Large intestine (tissue), 3 donors: ENCODE results near the gene CDC37L1. TPM values are rescaled to one million over a fixed set of nuclear protein-coding genes. Genes with fewer than 3 reads are reported as not detected.

Experiments used
- DNase-seq, 2 donors: peaks; one replicate each; pipeline versions ENCODE4 v3.0.0 to v3.0.0-alpha.2; 2013
- H3K27ac ChIP-seq: one replicate; pipeline ENCODE4 v1.5.1; 2013; ENCODE audit warnings: low read length
- H3K27me3 ChIP-seq: 2 replicates; pipeline ENCODE4 v1.6.1; 2013; ENCODE audit warnings: low read length; ENCODE audit not compliant: control insufficient read depth, insufficient read depth
- H3K36me3 ChIP-seq: 2 replicates; pipeline ENCODE4 v1.6.1; 2013; ENCODE audit warnings: low read length; ENCODE audit not compliant: control insufficient read depth, insufficient read depth
- H3K4me1 ChIP-seq: one replicate; pipeline ENCODE4 v1.6.1; 2013; ENCODE audit warnings: low read length; ENCODE audit not compliant: control insufficient read depth, insufficient read depth
- H3K4me3 ChIP-seq: one replicate; pipeline ENCODE4 v1.5.1; 2013; ENCODE audit warnings: low read length
- H3K9me3 ChIP-seq: one replicate; pipeline ENCODE4 v1.6.1; 2013; ENCODE audit warnings: mild to moderate bottlenecking, low read depth, low read length, moderate library complexity; ENCODE audit not compliant: control insufficient read depth
- WGBS: methylation state at CpG from one replicate; pipeline ENCODE4 v1.1.5; 2013; ENCODE audit warnings: low lambda C conversion rate; ENCODE audit not compliant: insufficient coverage; 5-methylcytosine and 5-hydroxymethylcytosine counted together
- polyA plus RNA-seq: library from polyadenylated mRNA; unstranded; fragments of 120-200 nt; gene quantifications from one replicate; pipeline ENCODE4 v1.2.1, GENCODE V29; 2013

CDC37L1 gene
- polyA plus RNA-seq, 1 donor: 16.4 TPM

- H3K4me1 ChIP-seq: peaks cover 4% of the 10 kb centered on the region
- 100% methylated on average over 3 of the region's 4 CpGs for WGBS
- no peak for DNase-seq
- peaks cover 19% of the 10 kb centered on the region for H3K36me3 ChIP-seq
- H3K27me3 ChIP-seq: no peaks in the 10 kb centered on the region
- no peak overlapping the region for H3K4me3 ChIP-seq
- no peaks in the 10 kb centered on the region for H3K9me3 ChIP-seq
- no peak overlapping the region for H3K27ac ChIP-seq
Measured at GRCh38 chr9:4684820-4685219, 5.5 kb downstream of the CDC37L1 start.

- Histone ChIP-seq H3K4me3 (no peak overlapping the region), H3K9me3 (no peaks in the 10 kb centered on the region), H3K27ac (no peak overlapping the region), H3K27me3 (no peaks in the 10 kb centered on the region), H3K36me3 (peaks cover 29% of the 10 kb centered on the region), H3K4me1 (peaks cover 4% of the 10 kb centered on the region)
- no peak for DNase-seq
- 20% methylated on average over 1 of the region's 4 CpGs for WGBS
Measured at GRCh38 chr9:4686112-4686511, 6.7 kb downstream of the CDC37L1 start.

- no peak overlapping the region for H3K4me3 ChIP-seq
- H3K4me1 ChIP-seq: no peaks in the 10 kb centered on the region
- 100% methylated on average over 1 of the region's 1 CpG for WGBS
- H3K27me3 ChIP-seq: no peaks in the 10 kb centered on the region
- no peak overlapping the region for H3K27ac ChIP-seq
- H3K9me3 ChIP-seq: no peaks in the 10 kb centered on the region
- H3K36me3 ChIP-seq: peaks cover 32% of the 10 kb centered on the region
- no peak for DNase-seq
Measured at GRCh38 chr9:4686584-4686983, 7.2 kb downstream of the CDC37L1 start.

GRCh38 chr9:4689021-4689420 lies 9.7 kb downstream of the CDC37L1 start:
- Histone ChIP-seq H3K9me3 (no peaks in the 10 kb centered on the region), H3K36me3 (peaks cover 38% of the 10 kb centered on the region), H3K27me3 (no peaks in the 10 kb centered on the region), H3K4me3 (no peak overlapping the region), H3K27ac (no peak overlapping the region), H3K4me1 (no peaks in the 10 kb centered on the region)
- no CpG with 5 or more reads among the region's 2 CpGs for WGBS
- DNase-seq: no peak

- Histone ChIP-seq H3K9me3 (no peaks in the 10 kb centered on the region), H3K4me3 (no peak overlapping the region), H3K27me3 (no peaks in the 10 kb centered on the region), H3K4me1 (no peaks in the 10 kb centered on the region), H3K27ac (no peak overlapping the region), H3K36me3 (peaks cover 43% of the 10 kb centered on the region)
- no peak for DNase-seq
- WGBS: 100% methylated on average over 1 of the region's 1 CpG
Measured at GRCh38 chr9:4689687-4690104, 10.3 kb downstream of the CDC37L1 start.

GRCh38 chr9:4690144-4690543 lies 10.8 kb downstream of the CDC37L1 start:
- no CpG with 5 or more reads among the region's 4 CpGs for WGBS
- no peak for DNase-seq
- peaks cover 43% of the 10 kb centered on the region for H3K36me3 ChIP-seq

GRCh38 chr9:4691795-4692194 lies 12.4 kb downstream of the CDC37L1 start:
- H3K27ac ChIP-seq: no peak overlapping the region
- no peak for DNase-seq
- WGBS: 95% methylated on average over 3 of the region's 3 CpGs
- H3K4me1 ChIP-seq: no peaks in the 10 kb centered on the region
- H3K9me3 ChIP-seq: no peaks in the 10 kb centered on the region
- no peaks in the 10 kb centered on the region for H3K27me3 ChIP-seq
- no peak overlapping the region for H3K4me3 ChIP-seq
- H3K36me3 ChIP-seq: peaks cover 34% of the 10 kb centered on the region

More at GRCh38 chr9:4690144-4690543, 10.8 kb downstream of the CDC37L1 start:
- H3K9me3 ChIP-seq: no peaks in the 10 kb centered on the region
- H3K27ac ChIP-seq: no peak overlapping the region
- no peak overlapping the region for H3K4me3 ChIP-seq
- no peaks in the 10 kb centered on the region for H3K27me3 ChIP-seq
- H3K4me1 ChIP-seq: no peaks in the 10 kb centered on the region

GRCh38 chr9:4700091-4700490 lies 20.7 kb downstream of the CDC37L1 start:
- no peak overlapping the region for H3K27ac ChIP-seq
- DNase-seq: no peak
- no peaks in the 10 kb centered on the region for H3K9me3 ChIP-seq
- H3K4me3 ChIP-seq: no peak overlapping the region
- peaks cover 39% of the 10 kb centered on the region for H3K36me3 ChIP-seq
- no peaks in the 10 kb centered on the region for H3K27me3 ChIP-seq
- WGBS: 83% methylated on average over 1 of the region's 3 CpGs
- no peaks in the 10 kb centered on the region for H3K4me1 ChIP-seq

GRCh38 chr9:4700932-4701331 lies 21.6 kb downstream of the CDC37L1 start:
- DNase-seq: no peak
- no peak overlapping the region for H3K27ac ChIP-seq
- H3K4me3 ChIP-seq: no peak overlapping the region
- no peaks in the 10 kb centered on the region for H3K27me3 ChIP-seq
- WGBS: no CpG with 5 or more reads among the region's 2 CpGs
- peaks cover 39% of the 10 kb centered on the region for H3K36me3 ChIP-seq
- H3K9me3 ChIP-seq: no peaks in the 10 kb centered on the region
- no peaks in the 10 kb centered on the region for H3K4me1 ChIP-seq

GRCh38 chr9:4701526-4701925 lies 22.2 kb downstream of the CDC37L1 start:
- no peak overlapping the region for H3K27ac ChIP-seq
- H3K9me3 ChIP-seq: no peaks in the 10 kb centered on the region
- no peak overlapping the region for H3K4me3 ChIP-seq
- 83% methylated on average over 1 of the region's 1 CpG for WGBS
- peaks cover 40% of the 10 kb centered on the region for H3K36me3 ChIP-seq
- H3K27me3 ChIP-seq: no peaks in the 10 kb centered on the region
- DNase-seq: no peak
- H3K4me1 ChIP-seq: no peaks in the 10 kb centered on the region

GRCh38 chr9:4704129-4704528 lies 24.8 kb downstream of the CDC37L1 start:
- H3K27ac ChIP-seq: no peak overlapping the region
- H3K27me3 ChIP-seq: no peaks in the 10 kb centered on the region
- H3K9me3 ChIP-seq: no peaks in the 10 kb centered on the region
- peaks cover 37% of the 10 kb centered on the region for H3K36me3 ChIP-seq
- H3K4me3 ChIP-seq: no peak overlapping the region
- WGBS: no CpG with 5 or more reads among the region's 2 CpGs
- DNase-seq: no peak
- H3K4me1 ChIP-seq: no peaks in the 10 kb centered on the region
